Thoracic aorta endothelial cell (primary cell): ENCODE measurements around the gene RPEL1. TPM values are rescaled to one million over a fixed set of nuclear protein-coding genes. Genes with fewer than 3 reads are reported as not detected.

Experiments
- total RNA-seq: library from RNA; depleted of rRNA; stranded (reverse); fragments of >200 nt; gene quantifications from 2 replicates; pipeline ENCODE4 v1.2.3, GENCODE V29; 2012

The RPEL1 gene
- total RNA-seq, result 0.07 and 0.27 TPM in 2 replicates

GRCh38 chr10:103245587-103245986 lies at the start of gene RPEL1:
TSS of gene RPEL1 (plus strand) at chr10:103245887. CDS start at chr10:103245997, 110 bp downstream.

GRCh38 chr10:103276896-103277712 lies 31.4 kb downstream of the RPEL1 start, which contains the start of gene INA:
TSS of gene INA (plus strand) at chr10:103277138. CDS start at chr10:103277212, 74 bp downstream.

Other genes starting within 250 kb of the RPEL1 start
- 71.1 and 77.4 TPM in 2 replicates for gene NT5C2, start 52.6 kb upstream of the RPEL1 start, total RNA-seq
- 0.29 and 0.66 TPM in 2 replicates for gene INA, start 31.3 kb downstream of the RPEL1 start, total RNA-seq
- 17.6 and 19.0 TPM in 2 replicates for gene PCGF6, start 105.3 kb downstream of the RPEL1 start, total RNA-seq
- 8.0 and 10.8 TPM in 2 replicates for gene TAF5, start 122.1 kb downstream of the RPEL1 start, total RNA-seq
- gene ATP5MK, start 150.6 kb downstream of the RPEL1 start, total RNA-seq, result 285 and 339 TPM in 2 replicates
- gene PDCD11, start 150.7 kb downstream of the RPEL1 start, total RNA-seq, result 61.0 and 62.6 TPM in 2 replicates
- 13.3 and 17.6 TPM in 2 replicates for gene CALHM2, start 206.5 kb downstream of the RPEL1 start, total RNA-seq
- gene CALHM1, start 213.0 kb downstream of the RPEL1 start, total RNA-seq, result not detected in 2 replicates
- gene CALHM3, start 233.4 kb downstream of the RPEL1 start, total RNA-seq, result not detected in 2 replicates
- gene NEURL1, start 247.8 kb downstream of the RPEL1 start, total RNA-seq, result under 0.01 and 0.43 TPM in 2 replicates